ENCODE data around the gene METRN.

- TF ChIP-seq POLR2A (IDR thresholded peaks at IDR 0.05) (no peak), CTCF (IDR thresholded peaks at IDR 0.05) (no peak)
Observed at GRCh38 chr16:734981-735881, 20.3 kb downstream of the METRN start.

All from adrenal gland (tissue), 5 donors.